Stimulated activated CD8-positive, alpha-beta memory T cell treated with anti-CD3 and anti-CD28 coated beads, Interleukin-2, amount 100 ng/mL, for 1 hour (primary cell): ENCODE measurements around the gene BLOC1S5.
"Not testable (repeated sequence)": the region's sequence is repeated elsewhere in the genome, so short reads cannot be mapped to it uniquely, and the experiment has no call there.

Experiments
- DNase-seq, 2 donors: peaks; one replicate each; pipeline ENCODE4 v3.0.0-alpha.2; 2020; ENCODE audit warnings: low read depth in 2 of 2

BLOC1S5 gene

DNA sequence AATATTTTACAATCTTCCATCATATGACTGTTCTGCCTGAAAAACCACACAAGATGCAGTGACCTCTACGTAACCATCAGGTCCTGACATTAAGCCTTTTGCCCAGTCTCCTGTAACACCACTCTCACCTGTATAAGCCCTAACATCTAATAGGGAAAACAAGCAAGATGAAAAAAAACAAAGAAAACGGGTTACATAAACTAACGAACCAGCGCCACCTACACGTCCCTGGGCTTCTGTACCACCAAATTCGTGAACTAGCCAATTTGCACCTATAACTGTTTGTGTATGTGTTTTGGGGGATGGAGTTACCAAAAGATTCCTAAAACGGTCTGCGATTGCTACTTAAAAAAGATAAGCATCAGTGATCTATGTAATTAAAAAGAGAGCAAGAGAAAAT is 70.2 kb downstream of the BLOC1S5 start:
- no peak for DNase-seq

DNA sequence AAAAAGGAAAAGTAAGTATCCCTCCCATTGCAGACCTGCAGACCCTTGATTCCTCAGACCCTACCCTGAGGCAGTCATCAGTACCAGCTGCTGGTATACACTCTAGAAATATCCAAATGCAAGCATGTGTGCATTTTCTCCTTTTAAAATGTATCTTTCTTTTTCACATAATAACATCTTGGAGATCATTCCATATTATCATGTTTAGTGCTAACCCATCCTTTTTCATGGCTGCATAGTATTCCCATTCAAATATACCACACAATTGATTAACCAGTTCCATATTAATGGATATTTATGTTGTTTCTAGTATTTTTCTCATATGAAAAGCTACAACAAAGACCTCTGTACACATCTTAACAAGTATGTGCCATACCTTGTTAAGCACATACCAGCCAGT is 70.8 kb downstream of the BLOC1S5 start:
- DNase-seq = no peak

DNA sequence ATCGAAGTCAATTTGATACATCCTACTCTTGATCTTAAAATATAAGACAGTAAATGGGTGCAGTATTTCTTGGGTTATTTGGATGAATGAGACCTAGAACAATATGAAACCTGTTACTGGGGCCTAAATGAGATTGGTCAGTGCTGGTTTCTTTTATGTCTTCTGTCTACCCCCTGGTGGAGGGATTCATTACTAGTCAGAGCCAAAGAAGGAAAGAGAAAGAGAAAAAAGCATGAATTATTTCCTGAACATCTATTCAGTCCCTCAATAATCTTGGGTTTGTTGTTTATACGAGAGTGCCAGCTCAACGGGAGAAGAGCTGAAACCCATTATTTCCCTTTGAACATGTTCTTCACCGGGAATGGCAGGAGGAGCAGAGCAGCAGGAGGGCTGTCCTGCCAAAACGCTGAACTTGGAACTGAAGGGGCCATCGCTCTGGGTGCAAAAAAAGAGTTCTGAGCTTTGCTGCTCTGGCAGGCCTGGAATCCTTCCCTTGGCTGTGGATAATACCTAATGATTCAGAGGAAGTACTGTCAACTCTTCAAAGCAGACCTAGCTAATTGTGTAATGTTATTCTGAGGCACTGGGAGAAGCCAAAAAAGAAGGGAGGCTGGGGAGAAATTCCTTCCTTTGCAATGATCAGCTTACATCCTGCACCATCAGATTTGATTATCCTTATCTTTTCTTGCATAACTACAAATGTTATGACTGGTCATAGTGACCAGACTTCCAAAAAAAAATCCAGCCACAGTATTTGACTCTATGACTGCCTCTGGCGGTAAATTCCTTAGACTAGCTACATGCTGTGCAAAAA is 72.0 kb downstream of the BLOC1S5 start:
- no peak for DNase-seq

DNA sequence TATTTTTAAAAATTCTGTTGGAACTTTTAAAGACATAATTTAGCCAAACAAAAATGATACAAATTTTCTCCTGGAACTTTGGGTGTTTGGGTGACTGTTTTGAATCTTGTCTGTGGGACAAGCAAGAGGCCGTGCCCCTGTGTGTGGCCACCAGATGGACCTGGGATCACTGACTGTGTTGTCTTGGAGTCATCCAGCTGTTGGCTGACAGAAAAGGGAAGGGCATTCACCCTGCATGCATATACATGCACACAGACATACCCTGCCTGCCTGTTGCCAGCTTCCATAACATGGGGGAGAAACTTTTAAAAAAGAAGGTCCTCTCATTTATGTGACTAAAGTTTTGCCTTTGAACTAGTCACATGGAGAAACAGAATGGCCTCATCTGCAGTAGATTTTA is 72.7 kb downstream of the BLOC1S5 start:
- no peak for DNase-seq

- no peak for DNase-seq
Observed at GRCh38 chr6:7986219-7986618, 78.0 kb downstream of the BLOC1S5 start.

GRCh38 chr6:7983967-7984366 is 80.2 kb downstream of the BLOC1S5 start:
- not testable (repeated sequence) for DNase-seq

DNA sequence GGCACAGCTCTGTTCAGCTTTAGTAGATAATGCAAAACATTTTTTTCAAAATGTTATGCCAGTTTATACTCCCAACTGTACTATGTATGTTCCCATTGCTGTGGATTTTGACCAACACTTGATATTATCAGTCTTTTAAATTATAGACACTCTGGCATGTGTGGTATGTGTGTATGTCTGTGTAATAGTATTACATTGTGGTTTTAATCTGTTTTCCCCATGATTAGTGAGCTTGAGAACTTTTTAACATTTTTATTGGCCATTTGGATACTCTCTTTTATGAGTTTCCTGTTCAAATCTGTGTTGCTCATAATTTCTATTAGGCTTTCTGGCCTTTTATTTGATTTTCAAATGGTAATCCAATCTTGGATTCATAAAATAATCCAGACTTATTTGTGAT is 84.4 kb downstream of the BLOC1S5 start:
- no peak for DNase-seq

DNA sequence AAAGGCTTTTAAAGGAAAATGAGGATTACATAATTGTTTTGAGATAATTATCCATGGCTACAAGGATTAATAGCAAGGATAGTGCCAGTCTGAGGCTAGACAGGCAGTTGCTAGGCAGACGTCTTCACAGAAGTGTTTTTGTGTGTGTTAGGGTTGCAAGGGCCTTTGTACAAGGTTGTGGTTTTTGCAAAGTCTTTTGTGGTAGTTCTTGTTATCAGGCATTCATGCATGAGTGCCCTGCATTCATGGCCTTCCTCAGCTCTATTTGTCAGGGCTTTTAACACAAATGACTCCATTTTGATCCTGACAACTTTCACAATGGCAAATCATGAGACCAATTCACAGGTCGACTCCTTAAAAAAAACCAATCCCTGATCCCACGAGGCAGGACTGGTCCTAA is 85.5 kb downstream of the BLOC1S5 start:
- DNase-seq = no peak

DNA sequence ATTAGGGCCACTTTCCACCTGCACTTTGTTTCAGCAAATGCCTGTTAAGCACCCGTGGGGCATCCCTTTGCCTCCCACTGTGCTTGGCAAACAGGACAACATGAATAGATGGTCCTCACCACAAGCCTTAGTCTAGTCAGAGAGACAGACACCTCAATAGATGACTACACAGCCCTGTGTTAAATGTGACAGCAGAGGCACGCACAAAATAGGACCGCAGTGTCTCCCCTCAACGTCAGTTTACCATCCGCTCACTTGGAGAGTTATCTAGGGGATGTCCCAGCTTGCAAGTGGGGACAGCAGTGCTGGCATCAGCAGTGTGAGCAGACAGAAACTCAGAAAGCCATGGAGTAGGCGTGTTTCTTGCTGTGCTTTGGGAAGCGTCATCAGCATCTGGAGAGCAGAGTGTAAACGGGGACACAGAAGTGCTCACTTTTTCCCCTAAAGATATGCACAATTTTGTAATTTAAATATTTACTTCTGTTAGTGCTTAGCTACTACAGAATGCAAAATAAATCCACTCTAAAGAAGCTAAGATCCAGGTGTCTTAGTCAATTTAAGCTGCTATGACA is 87.6 kb downstream of the BLOC1S5 start:
- no peak for DNase-seq

DNA sequence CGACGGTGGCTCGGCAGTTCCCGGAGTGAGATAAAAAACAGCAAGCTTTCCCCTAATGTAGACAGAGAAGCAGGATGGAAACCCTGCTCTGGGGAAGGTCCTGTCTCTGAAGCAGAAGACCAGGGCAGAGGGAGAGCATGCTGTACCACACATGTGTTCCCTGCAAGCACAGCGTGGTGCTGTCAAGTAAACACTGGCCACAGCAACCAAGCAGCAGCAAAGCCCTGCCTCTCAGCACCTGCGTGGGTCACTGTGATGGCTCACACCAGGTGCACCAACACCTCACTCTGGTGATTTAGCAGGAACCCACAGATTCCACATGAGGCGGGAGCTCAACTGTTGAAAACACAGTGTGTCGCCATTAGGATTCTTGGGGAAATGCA is 88.4 kb downstream of the BLOC1S5 start:
- no peak for DNase-seq

- DNase-seq = no peak
Observed at GRCh38 chr6:7974938-7975763, 89.0 kb downstream of the BLOC1S5 start.

- no peak for DNase-seq
Observed at GRCh38 chr6:7974565-7974937, 89.6 kb downstream of the BLOC1S5 start.

DNA sequence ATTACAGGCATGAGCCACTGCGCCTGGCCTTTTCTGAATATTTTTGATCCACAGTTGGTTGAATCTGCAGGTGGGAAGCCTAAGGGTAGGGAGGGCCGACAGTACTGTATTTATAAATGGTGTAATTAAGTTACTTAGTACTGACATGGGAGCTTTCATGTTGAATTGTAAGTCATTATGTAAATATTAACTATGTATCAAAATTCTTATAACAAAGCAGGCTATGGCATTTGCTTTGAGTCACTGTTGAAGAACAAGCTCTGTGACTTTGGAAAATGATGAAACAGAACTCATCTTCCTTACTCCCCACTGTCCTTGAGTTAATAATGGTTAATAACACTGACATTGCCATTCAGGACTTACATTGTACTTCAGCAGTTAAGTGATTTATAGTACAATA is 90.6 kb downstream of the BLOC1S5 start:
- no peak for DNase-seq

DNA sequence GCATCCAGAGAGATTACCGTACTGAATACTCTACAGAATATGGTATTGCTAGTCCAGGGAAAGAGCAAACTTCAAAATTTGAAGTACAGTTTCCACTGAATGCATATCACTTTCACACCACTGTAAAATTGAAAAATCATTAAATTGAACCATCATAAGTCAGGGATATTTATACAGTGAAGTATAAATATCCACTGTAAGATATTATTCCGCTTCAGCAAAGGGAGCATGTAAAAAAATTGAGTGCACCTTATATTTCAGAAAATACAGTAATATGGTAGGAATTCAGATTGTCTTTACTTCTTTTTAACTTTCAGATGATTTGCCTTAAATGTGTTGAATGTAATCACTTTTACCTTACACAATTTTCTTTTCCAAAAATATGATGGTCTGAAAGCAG is 92.7 kb downstream of the BLOC1S5 start:
- no peak for DNase-seq

- no peak for DNase-seq
Observed at GRCh38 chr6:7970616-7971015, 93.6 kb downstream of the BLOC1S5 start.
